Stimulated activated CD4-positive, alpha-beta T cell treated with anti-CD3 and anti-CD28 coated beads, Interleukin-12 subunit alpha, Interleukin-12 subunit beta, amount 100 ng/mL, for 48 hours (primary cell): ENCODE measurements around the gene WDR81.
"Not testable (repeated sequence)": the region's sequence is repeated elsewhere in the genome, so short reads cannot be mapped to it uniquely, and the experiment has no call there.

Experiments used
- DNase-seq, 3 donors: peaks; one replicate each; pipeline ENCODE4 v3.0.0-alpha.2; 2020; ENCODE audit warnings: low read depth in 2 of 3, low spot score in 1 of 3

The WDR81 gene

DNA sequence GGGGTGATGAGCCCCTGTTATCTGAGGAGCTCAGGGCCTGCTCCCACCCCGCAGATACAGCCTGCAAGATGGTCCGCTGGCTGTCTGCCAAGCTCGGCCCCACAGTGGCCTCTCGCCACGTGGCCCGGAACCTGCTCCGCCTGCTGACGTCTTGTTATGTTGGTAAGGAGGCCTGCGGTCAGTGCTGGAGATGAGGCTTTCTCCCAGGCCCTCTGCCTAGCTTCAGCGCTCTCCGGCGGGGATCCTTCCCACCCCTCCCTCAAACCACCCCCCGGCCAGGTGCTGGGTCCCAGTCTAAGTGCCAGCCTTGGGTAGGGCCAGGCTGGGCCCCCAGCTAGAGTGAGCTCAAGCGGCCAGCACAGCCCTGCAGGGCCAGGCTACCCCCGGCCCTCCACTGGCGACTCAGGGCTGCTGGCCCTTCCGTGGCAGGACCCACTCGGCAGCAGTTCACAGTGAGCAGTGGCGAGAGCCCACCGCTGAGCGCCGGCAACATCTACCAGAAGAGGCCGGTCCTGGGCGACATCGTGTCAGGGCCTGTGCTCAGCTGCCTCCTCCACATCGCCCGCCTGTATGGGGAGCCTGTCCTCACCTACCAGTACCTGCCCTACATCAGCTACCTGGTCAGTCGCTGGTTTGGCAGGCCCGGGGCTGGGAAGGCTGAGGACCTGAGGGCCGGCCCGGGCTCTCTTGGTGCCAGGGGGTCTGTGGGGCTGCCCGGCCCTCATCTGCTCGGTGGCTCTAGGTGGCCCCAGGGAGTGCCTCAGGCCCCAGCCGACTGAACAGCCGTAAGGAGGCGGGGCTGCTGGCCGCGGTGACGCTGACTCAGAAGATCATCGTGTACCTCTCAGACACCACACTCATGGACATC, 6.1 kb downstream of the WDR81 start:
- no peak for DNase-seq

DNA sequence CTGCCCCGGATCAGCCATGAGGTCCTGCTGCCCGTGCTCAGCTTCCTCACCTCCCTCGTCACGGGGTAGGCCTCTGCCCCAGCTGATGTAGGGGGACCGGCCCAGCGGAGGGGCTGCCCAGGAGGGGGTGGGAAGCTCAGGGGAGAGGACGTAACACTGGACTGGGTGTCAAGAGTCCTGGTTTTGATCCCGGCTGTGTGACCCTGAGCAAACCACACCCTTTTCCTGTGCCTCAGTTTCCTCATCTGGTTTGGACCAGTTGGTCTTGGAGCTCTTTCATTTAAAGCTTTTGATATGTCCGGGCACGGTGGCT, 6.6 kb downstream of the WDR81 start:
- no peak for DNase-seq

DNA sequence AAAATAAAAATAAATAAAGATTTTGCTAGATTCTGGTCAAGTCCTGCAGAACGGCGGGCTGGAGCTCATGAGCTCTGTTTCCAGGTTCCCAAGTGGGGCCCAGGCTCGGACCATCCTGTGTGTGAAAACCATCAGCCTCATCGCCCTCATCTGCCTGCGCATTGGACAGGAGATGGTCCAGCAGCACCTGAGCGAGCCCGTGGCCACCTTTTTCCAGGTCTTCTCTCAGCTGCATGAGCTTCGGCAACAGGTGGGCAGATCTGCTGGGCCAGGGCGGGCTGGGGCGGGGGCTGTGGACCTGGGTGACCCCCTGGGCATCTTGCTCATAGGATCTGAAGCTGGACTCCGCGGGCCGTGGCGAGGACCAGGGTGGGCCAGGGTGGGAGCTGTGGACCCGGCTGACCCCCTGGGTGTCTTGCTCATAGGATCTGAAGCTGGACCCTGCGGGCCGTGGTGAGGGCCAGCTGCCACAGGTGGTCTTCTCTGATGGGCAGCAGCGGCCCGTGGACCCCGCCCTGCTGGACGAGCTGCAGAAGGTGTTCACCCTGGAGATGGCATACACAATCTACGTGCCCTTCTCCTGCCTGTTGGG, 7.8 kb downstream of the WDR81 start:
- no peak for DNase-seq

DNA sequence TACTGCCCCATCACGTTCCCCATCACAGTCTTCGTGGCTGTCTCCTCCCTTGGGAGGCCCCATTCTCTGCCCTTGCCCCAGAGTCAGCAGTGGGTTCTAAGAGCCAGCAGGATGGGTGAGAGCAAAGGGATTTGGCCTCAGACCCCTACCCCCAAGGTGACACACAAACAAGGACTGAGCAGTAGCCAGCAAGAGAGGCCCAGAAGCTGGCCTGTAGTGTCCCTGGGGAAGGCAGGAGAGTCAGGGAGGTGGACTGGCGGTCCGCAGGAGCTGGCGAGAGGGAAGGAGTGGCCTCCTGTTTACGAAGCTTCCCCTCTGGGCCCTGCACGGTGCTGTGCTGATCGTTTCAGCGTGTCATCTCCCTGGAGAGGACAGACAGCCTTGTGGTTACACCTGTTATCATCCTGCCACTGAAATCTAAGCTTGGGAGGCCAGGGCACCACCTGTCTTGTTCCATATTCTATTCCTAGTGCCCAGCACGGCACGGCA, 8.4 kb downstream of the WDR81 start:
- DNase-seq, result no peak

DNA sequence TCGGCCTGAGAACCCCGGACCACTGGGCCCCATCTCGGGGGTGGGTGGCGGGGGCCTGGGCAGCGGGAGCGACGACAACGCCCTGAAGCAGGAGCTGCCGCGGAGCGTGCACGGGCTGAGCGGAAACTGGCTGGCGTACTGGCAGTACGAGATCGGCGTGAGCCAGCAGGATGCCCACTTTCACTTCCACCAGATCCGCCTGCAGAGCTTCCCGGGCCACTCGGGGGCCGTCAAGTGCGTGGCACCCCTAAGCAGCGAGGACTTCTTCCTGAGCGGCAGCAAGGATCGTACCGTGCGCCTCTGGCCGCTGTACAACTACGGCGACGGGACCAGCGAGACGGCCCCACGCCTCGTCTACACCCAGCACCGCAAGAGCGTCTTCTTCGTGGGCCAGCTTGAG, 9.3 kb downstream of the WDR81 start:
- no peak for DNase-seq

DNA sequence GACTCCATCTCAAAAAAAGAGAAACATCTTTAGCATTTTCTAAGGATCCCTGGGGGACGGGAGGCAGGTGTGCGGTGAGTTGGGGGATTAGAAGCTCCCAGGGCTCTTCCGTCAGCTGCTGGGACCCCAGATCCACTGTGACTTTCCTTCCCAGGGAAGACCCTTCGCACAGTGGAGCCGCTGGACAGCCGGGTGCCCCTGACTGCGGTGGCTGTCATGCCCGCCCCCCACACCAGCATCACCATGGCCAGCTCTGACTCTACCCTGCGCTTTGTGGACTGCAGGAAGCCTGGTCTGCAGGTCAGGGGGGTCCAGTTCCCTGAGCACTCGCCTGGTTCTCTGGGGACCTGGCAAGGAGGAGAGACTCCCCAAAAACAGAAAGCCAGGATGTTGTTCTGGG, 10.9 kb downstream of the WDR81 start:
- no peak for DNase-seq

DNA sequence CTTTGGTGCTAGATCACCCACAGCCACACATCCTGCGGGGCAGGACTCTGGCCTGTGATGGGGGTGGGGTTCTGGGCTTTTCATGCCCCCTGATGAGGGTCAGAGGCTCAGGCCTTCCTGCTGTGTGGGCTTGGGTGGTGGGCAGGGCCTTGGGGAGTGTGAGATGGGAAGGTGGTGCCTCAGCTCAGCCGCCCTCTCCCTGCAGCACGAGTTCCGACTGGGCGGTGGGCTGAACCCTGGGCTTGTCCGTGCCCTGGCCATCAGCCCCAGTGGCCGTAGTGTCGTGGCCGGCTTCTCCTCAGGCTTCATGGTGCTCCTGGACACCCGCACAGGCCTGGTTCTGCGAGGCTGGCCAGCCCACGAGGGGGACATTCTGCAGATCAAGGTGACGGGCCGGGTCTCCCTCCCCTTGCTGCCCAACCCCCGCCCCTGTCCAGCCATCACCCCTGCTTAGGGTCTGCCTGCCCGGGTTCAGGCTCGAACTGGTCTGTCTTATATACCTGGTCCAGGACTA, 11.4 kb downstream of the WDR81 start:
- DNase-seq, result no peak

DNA sequence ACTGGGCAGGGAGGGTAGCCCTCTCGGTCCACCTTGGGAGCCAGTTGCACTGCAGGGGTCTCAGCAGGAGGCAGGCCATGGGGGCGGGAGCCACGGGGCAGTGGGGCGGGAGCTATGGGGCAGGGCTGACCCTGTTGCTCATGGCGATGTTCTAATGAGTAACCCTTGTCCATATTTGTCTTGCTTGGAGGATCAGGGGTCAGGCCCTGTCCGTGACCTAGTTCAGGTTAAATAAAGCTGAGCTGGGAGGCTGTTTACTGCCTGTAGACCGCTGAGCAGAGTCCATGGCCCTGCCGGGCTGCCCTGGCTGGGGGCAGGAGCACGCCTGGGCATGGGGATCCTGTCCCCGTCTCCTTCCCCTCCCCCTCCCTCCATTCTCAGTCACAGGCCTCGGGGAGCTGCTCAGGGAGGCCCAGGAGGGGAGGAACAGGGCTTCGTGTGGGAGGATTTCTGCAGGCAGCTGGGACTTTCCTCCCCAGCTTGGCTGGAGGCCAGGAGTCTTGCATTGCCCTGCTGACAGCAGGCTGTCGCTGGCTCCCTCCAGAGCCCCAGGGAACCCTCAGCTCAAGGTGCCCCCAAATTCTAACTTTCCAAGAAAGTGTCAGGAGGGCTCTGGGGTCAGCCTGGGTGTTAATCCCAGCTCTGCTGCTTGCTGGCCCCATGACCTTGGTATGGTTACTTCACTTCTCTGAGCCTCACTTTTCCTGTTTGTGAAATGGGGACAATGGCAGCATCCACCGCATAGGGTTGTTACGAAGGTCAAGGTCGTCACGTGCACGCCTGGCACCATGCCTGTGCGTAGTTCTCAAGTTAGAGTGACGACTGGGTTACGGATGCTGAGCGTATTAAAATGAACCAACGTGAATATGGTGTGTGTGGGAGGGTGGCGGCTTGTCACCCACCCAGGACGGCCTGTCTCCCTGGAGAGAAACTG, 12.1 kb downstream of the WDR81 start:
- peak in 2 of 3 donors; percentile 39 to 67 for DNase-seq

DNA sequence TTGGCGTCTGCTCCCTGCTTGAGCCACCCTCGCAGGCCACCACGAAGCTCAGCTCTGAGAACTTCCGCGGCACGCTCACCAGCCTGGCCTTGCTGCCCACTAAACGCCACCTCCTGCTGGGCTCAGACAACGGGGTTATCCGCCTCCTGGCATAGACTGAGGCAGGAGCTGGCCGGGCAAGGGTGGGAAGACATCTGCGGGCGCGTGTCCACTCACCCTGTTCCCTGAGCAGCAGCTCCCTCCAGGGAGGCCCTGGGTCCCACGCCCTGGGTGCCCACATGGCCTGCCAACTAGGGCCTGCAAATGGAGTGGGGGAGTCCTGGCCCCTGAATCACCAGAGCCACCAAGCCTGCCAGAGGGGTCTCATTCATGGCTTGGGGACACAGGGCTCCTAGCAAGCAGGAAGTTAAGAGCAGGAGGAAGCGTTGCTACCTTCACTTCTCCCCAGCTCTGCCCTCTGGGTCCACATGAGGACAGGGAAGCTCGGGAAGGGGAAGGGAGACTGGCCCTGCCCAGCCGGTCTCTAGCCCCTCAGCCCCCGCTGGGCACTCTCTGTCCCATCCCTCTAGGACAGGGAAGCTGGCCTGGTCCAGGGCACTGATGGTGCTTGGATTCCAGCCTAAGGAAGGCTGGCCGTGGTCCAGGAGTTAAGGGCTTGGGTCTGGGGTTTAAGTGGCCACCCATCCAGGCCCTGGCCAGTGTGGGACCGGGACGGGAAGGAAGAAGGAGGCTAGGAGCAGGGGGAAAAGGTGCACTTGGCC, 13.2 kb downstream of the WDR81 start:
- no peak for DNase-seq

DNA sequence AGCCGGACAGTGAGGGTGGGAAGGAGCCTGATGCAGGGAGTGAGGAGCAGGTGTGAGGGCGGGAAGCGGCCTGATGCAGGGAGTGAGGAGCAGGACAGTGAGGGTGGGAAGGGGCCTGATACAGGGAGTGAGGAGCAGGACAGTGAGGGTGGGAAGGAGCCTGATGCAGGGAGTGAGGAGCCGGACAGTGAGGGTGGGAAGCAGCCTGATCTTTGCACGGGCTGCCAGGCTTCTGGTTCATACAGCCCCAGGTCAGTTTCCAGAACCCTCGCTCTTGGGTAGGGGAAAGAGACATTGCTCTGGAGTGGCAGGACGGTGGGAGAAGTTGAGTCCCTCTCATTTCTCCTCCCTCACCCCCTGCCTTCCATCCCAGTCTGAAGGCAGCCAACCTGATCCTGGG, 17.4 kb downstream of the WDR81 start:
- not testable (repeated sequence) for DNase-seq

DNA sequence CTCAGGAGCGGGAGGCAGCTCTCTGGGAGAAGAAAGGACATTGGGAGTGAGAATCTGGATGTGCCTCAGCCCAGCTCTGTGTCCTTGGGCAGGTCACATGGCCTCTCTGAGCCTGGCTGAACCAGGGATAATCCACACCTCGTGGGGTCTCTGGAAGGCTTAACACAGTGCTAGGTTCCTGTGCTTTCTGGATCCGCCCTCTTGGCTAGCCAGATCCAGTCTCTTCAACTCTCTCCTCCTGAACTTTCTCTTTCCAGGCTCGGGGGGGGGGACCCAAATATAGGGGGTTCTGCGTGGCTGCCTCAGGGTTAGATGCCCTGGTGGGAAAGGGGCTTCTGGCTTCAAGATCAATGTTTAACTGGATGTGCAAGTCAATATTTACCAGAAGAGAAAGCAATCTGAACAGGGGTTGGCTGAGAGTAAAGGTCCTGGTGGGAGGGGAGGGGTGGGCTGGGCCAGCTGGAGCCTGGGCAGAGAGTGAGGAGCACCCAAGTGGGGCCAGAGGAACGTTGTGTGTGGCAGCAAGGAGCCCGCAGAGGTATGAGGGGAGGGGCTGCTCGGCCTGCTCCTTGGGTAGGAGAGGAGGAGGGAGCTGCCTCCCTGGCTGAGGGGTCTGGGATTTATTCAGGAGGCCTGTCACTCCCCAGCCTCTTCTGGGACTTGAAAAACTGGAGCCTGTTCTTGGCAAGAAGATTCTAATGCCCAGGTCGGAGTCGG, 18.0 kb downstream of the WDR81 start, which contains the start of gene SERPINF2:
SERPINF2 (plus strand) TSS at position 501 of the 717 bp plus-strand sequence. CDS start 2,125 bp downstream, outside the sequence.
- no peak for DNase-seq

DNA sequence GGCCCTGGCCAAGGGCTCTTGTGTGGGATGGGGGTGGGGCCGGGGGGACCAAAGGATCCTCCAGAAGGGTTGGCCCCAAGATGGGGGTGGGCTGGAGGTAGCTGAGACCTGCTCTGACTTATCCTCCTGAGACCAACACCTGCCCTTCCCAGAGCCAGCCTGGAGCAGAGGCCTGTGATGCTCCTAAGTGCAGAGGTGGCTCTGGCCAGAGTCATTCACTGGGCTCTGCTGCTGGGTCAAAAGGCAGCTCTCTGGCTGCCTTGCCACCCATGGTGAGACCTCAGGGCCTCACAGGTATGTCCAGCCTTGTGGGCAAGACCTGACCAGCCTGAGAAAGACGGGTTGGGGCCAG, 18.6 kb downstream of the WDR81 start:
- DNase-seq, result no peak

DNA sequence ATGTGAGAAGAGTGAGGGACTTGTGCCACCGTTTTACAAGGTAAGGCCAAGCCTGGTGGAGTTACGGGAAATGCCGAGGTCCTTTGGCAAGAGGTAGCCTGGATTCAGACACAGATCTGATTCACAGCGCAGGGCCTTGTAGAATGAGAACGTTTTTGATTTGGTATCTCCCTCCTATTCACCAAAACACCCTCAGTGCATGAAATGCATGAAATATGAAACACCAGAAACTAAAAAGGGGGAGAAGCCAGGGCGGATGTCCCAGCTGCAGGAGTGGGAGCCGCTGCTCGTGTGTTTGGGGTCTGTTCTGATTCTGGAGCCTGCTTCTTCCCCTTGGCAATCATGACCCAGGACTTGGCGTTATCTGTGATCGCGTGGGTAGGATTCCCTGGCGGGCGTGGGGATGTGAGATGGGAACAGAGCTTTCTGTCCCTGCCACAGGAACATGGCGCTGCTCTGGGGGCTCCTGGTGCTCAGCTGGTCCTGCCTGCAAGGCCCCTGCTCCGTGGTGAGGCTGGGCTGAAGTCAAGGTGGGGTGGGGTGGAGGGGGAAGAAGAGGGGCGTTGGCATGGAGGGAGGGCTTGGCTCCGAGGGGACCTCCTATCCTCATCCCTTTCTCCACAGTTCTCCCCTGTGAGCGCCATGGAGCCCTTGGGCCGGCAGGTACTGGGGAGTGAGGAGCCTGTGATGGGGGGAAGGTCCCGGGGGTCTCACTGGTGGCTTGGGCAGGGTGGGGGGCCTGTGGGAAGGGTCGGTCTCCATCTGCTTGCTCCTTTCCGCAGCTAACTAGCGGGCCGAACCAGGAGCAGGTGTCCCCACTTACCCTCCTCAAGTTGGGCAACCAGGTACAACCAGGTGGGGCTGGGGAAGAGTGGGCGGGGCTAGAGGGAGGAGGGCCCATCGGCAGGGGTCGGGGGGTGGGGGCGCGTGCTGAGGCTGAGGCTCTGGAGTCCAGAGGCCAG, 20.3 kb downstream of the WDR81 start:
- no peak for DNase-seq

DNA sequence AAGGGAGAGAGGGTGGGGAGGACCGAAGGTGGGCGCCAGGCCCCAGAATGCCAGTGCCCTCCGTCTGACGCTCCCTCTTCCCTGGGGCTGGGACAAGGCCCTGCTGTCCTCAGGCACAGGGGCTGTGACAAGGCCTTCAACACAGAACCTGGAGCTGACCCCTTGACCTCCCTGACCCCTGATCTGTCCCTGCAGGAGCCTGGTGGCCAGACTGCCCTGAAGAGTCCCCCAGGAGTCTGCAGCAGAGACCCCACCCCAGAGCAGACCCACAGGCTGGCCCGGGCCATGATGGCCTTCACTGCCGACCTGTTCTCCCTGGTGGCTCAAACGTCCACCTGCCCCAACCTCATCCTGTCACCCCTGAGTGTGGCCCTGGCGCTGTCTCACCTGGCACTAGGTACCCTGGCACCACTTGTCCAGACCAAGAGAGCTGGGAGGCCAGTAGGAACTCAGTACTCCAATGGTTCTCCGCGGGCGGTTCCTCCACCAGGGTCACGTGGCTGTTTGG, 21.1 kb downstream of the WDR81 start:
- no peak for DNase-seq

DNA sequence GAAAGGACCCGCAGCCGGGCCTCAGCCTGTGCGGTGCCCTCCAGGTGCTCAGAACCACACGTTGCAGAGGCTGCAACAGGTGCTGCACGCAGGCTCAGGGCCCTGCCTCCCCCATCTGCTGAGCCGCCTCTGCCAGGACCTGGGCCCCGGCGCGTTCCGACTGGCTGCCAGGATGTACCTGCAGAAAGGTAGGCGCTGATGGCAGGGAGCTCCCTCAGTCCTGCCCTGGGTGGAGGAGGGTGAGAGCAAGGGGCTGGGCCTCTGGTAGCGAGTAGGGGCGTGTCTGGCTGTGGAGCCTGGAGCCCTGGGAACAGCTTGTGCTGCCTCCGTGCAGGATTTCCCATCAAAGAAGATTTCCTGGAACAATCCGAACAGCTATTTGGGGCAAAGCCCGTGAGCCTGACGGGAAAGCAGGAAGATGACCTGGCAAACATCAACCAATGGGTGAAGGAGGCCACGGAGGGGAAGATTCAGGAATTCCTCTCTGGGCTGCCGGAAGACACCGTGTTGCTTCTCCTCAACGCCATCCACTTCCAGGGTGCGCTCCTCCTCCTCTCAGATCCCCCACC, 22.6 kb downstream of the WDR81 start:
- no peak for DNase-seq

DNA sequence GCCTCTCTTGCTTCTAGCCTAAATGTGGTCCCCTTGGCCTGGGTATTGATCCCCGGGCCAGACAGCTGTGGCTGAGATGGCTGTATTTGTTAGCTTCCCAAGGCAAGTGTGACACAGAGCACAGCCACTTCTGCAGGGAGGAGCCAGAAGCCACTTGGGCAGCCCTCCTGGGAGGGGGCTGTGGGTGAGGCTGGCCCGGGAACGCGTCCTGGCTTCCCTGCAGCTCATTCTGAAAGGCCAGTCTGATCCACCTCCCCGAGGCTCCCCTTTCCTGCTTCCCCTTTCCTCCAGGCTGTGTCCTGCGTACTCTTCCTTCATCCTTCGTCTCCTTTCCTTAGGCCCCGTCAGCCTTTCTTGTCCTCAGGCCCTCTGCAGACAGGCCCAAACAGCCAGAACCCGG, 26.1 kb downstream of the WDR81 start:
- no peak for DNase-seq

DNA sequence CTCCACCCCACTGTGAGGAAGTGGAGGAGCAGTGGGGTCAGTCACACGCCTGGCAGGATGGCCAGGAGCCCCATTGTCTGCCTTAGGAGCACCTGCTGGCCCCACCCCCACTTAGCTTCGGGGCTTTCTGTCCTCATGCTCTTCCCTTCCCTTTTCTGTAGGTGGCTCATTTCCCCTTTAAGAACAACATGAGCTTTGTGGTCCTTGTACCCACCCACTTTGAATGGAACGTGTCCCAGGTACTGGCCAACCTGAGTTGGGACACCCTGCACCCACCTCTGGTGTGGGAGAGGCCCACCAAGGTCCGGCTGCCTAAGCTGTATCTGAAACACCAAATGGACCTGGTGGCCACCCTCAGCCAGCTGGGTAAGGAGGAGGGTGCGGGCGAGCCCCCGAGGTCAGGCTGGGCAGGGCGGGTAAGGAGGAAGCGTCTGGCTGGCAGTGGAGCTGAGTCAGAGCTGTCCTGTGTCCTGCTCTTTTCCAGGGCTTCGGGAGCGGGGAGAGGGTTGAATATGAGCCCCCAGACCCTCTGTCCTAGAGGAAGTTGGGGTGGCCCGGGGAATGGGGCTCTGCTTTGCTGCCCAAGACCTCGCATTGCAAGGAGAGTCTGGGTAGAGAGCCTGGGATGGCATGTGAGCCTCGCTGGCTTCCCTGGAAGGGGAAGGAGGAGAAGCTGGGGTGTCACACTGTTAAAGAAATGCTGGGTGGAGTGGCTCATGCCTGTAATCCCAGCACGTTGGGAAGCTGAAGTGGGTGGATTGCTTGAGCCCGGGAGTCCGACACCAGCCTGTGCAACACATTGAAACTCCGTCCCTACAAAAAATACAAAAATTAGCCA, 28.1 kb downstream of the WDR81 start:
- DNase-seq, result no peak
